DND-41 (cell line): ENCODE results near the gene DNAH10.

Source experiments
- CTCF ChIP-seq: IDR thresholded peaks from 2 replicates; pipeline ENCODE4 v1.5.1; 2012; ENCODE audit warnings: borderline replicate concordance, low read length, moderate library complexity, mild to moderate bottlenecking; ENCODE audit not compliant: poor library complexity, severe bottlenecking; ENCODE audit errors: extremely low read depth
- EZH2 ChIP-seq: IDR thresholded peaks from 3 replicates; pipeline ENCODE4 v1.6.1; 2012; ENCODE audit warnings: borderline replicate concordance, low read depth, mild to moderate bottlenecking, moderate library complexity, low read length, inconsistent platforms; ENCODE audit not compliant: severe bottlenecking

GRCh38 chr12:123805173-123805572, 43.1 kb downstream of the DNAH10 start:
- TF ChIP-seq CTCF (no peak), EZH2 (no peak)
